GM18907 (cell line): Measurements from ENCODE around the gene PDE8A.
"Not testable (repeated sequence)": the region's sequence is repeated elsewhere in the genome, so short reads cannot be mapped to it uniquely, and the experiment has no call there.

Source experiments
- ATAC-seq: cut with Tn5 transposase; IDR thresholded peaks from one replicate; pipeline ENCODE4 v1.9.1; 2021; ENCODE audit warnings: mild to moderate bottlenecking, moderate library complexity; ENCODE audit not compliant: unreplicated experiment

PDE8A gene

GRCh38 chr15:85009435-85009834 lies 27.8 kb downstream of the PDE8A start:
- no peak for ATAC-seq

DNA sequence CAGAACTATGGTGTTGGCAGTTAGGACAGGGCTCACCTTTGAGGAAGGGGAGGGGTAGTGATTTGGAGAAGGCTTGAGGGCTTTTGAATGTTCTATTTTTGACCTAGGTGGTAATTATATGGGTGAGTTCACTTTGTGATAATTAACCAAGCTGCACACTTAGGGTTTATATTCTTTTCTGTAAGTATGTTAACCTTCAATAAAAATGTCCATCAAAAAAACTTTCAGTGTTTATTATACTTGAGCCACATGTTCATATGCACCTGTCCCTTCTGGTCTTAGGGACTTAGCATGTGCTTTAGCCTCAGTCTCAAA lies 28.4 kb downstream of the PDE8A start:
- ATAC-seq = peak; percentile 27

DNA sequence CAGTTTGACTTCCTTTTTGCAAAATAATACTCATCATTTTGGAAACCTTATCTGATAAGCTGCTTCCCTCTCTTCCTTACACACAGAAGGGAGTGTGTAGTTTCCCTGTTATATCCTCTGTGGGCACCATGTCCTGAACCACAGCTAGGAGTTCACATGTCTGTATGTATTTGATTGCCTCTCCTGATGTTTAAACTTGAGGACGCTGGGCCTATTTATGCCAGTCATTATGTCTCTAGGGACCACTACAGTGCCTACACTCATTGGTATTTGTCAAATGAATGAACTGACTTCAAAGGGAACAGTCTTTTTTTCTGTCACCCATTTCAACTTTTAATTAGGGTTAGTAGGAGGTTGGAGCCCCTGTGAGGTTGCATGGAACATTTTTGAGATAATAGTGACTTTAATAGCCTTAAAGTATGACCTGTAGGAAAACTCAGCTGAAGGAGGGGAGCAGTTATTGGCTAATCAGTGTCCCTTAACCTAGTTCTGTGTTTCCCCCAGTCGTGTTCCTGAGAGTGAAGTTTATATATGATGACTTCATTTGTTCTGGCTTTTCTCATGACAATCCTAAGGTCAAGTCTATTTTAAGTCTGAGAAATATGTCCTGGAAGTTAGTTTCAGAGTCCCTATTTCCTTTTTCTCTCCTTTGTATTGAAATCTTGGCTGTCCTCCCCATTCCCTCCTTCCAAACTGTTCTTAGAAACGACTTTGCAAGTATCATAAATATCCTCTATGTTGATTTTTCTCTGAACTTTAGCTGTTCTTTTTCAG lies 28.9 kb downstream of the PDE8A start:
- ATAC-seq = peak; percentile 44

GRCh38 chr15:85011160-85011571 lies 29.5 kb downstream of the PDE8A start:
- no peak for ATAC-seq

DNA sequence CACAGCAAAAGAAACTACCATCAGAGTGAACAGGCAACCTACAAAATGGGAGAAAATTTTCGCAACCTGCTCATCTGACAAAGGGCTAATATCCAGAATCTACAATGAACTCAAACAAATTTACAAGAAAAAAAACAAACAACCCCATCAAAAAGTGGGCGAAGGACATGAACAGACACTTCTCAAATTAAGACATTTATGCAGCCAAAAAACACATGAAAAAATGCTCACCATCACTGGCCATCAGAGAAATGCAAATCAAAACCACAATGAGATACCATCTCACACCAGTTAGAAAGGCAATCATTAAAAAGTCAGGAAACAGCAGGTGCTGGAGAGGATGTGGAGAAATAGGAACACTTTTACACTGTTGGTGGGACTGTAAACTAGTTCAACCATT lies 30.1 kb downstream of the PDE8A start:
- ATAC-seq = not testable (repeated sequence)

DNA sequence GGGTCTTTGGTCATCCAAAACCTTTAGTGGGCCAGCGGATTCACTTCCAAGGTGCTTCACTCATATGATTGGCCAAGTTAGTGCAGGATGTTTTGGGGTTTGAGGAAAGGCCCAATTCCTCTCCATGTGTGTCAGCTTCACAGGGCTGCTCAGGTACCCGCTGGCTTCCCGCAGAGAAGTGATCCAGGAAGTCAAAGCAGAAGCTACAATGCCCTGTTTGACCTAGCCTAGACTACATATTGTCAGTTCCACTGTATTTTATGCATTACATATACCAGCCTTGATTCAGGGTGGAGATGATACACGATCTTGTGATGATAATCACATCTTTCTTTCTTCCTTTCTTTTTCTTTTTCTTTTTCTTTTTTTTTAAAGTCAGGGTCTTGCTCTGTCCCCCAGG lies 32.1 kb downstream of the PDE8A start:
- ATAC-seq = no peak

GRCh38 chr15:85014932-85015331 lies 33.3 kb downstream of the PDE8A start:
- no peak for ATAC-seq

GRCh38 chr15:85016275-85016674 lies 34.6 kb downstream of the PDE8A start:
- ATAC-seq = no peak

- ATAC-seq = peak; percentile 62
Measured at GRCh38 chr15:85019815-85020590, 38.3 kb downstream of the PDE8A start.

DNA sequence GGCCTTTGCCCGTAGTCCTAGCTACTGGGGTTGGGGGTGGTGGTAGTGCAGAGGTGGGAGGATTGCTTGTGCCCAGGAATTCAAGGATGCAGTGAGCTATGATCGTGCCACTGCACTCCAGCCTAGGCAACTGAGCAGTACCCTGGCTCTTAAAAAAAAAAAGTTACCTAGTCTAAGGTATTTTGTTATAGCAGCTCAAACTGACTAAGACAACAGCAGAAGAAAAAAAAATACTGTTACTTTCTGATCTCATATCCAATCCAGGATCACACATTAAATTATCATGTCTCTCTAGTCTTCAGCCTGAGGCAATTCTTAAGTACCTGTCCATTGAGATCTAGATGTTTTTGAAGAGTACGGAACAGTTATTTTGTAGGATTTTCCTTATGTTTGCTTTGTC lies 39.8 kb downstream of the PDE8A start:
- no peak for ATAC-seq

DNA sequence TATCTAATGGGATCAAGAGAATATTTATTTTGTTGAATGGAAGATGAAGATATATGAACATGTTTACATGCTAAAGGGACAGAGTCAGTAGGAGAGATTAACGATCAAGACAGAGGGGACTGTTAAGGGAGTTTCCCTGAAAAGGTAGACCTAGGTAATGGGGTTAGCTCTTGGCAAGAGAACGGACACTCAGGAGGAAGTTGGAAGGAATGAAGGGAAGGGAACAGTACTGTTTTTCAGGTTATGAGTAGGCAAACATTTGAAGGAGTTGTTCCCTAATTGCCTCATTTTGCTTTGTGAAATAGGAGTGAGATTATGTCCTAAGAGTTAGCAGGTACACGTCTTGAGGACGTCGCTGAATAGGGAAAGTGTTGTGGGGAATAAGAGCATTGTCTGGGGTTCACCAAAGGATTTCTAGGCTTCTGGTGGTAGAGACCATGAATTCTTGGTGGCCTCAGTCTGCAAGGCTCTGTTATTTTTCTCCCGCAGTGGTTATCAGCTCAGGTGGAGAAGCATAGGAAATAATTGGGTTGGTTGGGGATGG lies 41.3 kb downstream of the PDE8A start:
- no peak for ATAC-seq

GRCh38 chr15:85024003-85024402 lies 42.3 kb downstream of the PDE8A start:
- ATAC-seq = no peak

DNA sequence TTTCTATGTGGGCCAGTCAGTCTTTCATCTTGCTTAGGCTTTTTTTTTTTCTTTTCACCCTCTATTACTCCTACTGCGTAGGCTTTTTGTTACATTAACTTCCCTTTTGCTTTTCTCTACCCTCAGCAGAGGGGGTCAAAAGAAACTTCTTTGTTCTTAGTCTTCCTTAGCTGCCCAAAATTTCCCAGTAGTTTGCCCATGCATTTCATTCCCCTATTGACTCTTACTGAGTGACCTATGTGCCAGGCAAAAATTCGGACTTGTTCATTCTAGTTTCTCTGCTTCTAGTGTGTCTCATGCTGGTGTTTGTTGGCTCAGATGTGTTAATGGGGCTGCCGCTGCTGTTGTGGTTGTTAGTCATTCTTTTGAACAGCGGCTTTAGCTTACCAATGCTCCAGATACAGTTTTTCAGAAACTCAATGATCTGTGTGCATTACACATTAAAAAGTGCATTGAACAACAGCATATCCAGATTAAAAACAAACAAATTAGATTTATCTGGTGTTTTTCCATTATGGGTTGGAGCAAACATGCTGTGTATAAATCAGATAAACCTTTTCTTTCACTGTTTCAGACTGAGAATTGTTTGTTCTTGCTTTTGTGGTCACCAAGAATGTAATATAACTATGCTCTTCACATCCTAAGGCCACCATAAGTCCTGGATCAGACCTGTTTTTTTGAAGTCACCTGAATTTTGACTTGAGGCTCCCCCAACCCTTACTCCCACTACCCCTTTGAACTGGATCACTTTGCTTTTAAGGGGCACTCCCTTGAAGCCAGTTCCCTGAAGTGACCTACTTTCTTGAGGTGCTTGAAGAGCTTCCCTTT lies 43.1 kb downstream of the PDE8A start:
- no peak for ATAC-seq

GRCh38 chr15:85025516-85026251 lies 44.0 kb downstream of the PDE8A start:
- ATAC-seq = no peak

- no peak for ATAC-seq
Measured at GRCh38 chr15:85026304-85027032, 44.8 kb downstream of the PDE8A start.

- ATAC-seq = no peak
Measured at GRCh38 chr15:85027033-85027380, 45.4 kb downstream of the PDE8A start.

- ATAC-seq = no peak
Measured at GRCh38 chr15:85027421-85027820, 45.8 kb downstream of the PDE8A start.

GRCh38 chr15:85028416-85028815 lies 46.8 kb downstream of the PDE8A start:
- no peak for ATAC-seq

- no peak for ATAC-seq
Measured at GRCh38 chr15:85029221-85029620, 47.6 kb downstream of the PDE8A start.

DNA sequence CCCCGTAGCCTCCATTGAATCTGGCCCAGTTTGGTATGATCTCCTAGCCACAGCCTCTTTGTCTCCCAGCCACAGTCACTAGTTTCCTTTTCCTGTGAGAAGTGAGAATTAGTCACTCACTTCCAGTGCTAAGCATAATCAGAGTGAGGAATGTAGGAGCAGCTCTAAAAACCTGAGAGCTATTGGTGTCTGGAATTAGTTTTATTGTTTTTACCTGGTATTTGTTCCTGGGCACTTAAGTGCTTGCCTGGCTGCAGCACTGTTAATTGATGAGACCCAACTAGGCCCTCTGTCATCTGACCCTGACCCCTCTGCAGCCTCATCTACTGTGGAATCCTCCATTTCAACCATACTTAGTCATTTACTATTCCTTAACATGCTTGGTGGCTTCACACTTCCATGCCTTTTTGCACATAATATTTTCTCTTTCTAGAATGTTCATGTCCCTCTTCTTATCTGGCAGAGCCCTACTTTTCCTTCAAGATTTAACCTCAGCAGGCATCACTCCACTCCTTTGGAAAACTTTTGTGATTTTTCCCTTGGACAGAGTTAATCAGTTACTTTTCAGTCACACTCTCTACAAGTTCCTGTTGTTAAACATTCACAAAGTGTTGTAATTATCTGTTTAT lies 48.8 kb downstream of the PDE8A start:
- no peak for ATAC-seq
